Astrocyte (in vitro differentiated cells and primary cell): ENCODE data around the gene TRPV6. TPM values are rescaled to one million over a fixed set of nuclear protein-coding genes. Genes with fewer than 3 reads are reported as not detected.

Experiments
- DNase-seq: peaks from one replicate; pipeline ENCODE4 v3.0.0-alpha.2; 2010; ENCODE audit warnings: low read depth
- FAIRE-seq: peaks from 2 replicates; lab custom pipeline; 2011; peaks lifted over from hg19 to GRCh38; lab: Jason Lieb, UNC
- H2AFZ ChIP-seq: 2 replicates; pipeline ENCODE4 v1.6.0; 2012; ENCODE audit warnings: low read depth, low read length, inconsistent platforms
- H3K27ac ChIP-seq: 2 replicates; pipeline ENCODE4 v1.5.1; 2011; ENCODE audit warnings: low read depth, low read length, inconsistent platforms
- H3K27me3 ChIP-seq: 2 replicates; pipeline ENCODE4 v1.6.0; 2011; ENCODE audit warnings: low read length, inconsistent platforms; ENCODE audit not compliant: insufficient read depth
- H3K36me3 ChIP-seq: 2 replicates; pipeline ENCODE4 v1.5.1; 2011; ENCODE audit warnings: low read length, inconsistent platforms; ENCODE audit not compliant: insufficient read depth
- H3K4me1 ChIP-seq: 2 replicates; pipeline ENCODE4 v1.5.1; 2011; ENCODE audit warnings: low read length, inconsistent platforms; ENCODE audit not compliant: insufficient read depth
- H3K4me2 ChIP-seq: 2 replicates; pipeline ENCODE4 v1.6.0; 2012; ENCODE audit warnings: low read length, inconsistent platforms
- H3K4me3 ChIP-seq: 2 replicates; pipeline ENCODE4 v1.5.1; 2011; ENCODE audit warnings: low read depth, mild to moderate bottlenecking, low read length, inconsistent platforms; ENCODE audit not compliant: insufficient read depth
- H3K79me2 ChIP-seq: 2 replicates; pipeline ENCODE4 v1.6.0; 2012; ENCODE audit warnings: mild to moderate bottlenecking, low read length, inconsistent platforms; ENCODE audit not compliant: insufficient read depth
- H3K9ac ChIP-seq: 2 replicates; pipeline ENCODE4 v1.6.0; 2012; ENCODE audit warnings: mild to moderate bottlenecking, low read length, inconsistent platforms
- H3K9me3 ChIP-seq: 2 replicates; pipeline ENCODE4 v1.5.1; 2012; ENCODE audit warnings: low read depth, mild to moderate bottlenecking, low read length, inconsistent platforms; ENCODE audit not compliant: insufficient read depth
- H4K20me1 ChIP-seq: 2 replicates; pipeline ENCODE4 v1.6.0; 2012; ENCODE audit warnings: low read length, inconsistent platforms; ENCODE audit not compliant: insufficient read depth
- H3K27ac Mint-ChIP-seq: one replicate; pipeline ENCODE4 v1.8.0; 2021; ENCODE audit warnings: mild to moderate bottlenecking, mixed read lengths; ENCODE audit not compliant: unreplicated experiment
- H3K27me3 Mint-ChIP-seq: one replicate; pipeline ENCODE4 v1.8.0; 2021; ENCODE audit warnings: low read depth, mixed read lengths; ENCODE audit not compliant: unreplicated experiment
- H3K36me3 Mint-ChIP-seq: one replicate; pipeline ENCODE4 v1.8.0; 2021; ENCODE audit warnings: low read depth, mixed read lengths; ENCODE audit not compliant: unreplicated experiment
- H3K4me1 Mint-ChIP-seq: one replicate; pipeline ENCODE4 v1.8.0; 2021; ENCODE audit warnings: low read depth, mixed read lengths; ENCODE audit not compliant: unreplicated experiment
- H3K4me3 Mint-ChIP-seq: one replicate; pipeline ENCODE4 v1.8.0; 2021; ENCODE audit warnings: mild to moderate bottlenecking, moderate library complexity, mixed read lengths; ENCODE audit not compliant: unreplicated experiment
- H3K9me3 Mint-ChIP-seq: one replicate; pipeline ENCODE4 v1.8.0; 2021; ENCODE audit warnings: mild to moderate bottlenecking, mixed read lengths; ENCODE audit not compliant: unreplicated experiment
- EZH2 ChIP-seq: IDR thresholded peaks from 2 replicates; pipeline ENCODE4 v1.6.1; 2012; ENCODE audit warnings: mild to moderate bottlenecking, low read length, inconsistent platforms; ENCODE audit not compliant: insufficient read depth
- total RNA-seq: library from RNA; stranded (reverse); gene quantifications from 2 replicates; pipeline ENCODE4 v1.2.1, GENCODE V29; 2021
- TF ChIP-seq, protein P1 (sequence below): IDR thresholded peaks from 2 replicates; pipeline ENCODE4 v1.5.1; 2011; ENCODE audit warnings: low read depth, mild to moderate bottlenecking, inconsistent platforms, low read length, moderate library complexity; ENCODE audit not compliant: insufficient read depth

Gene TRPV6
- total RNA-seq, 1 donor from 2014 or later = 0.14 TPM

DNA sequence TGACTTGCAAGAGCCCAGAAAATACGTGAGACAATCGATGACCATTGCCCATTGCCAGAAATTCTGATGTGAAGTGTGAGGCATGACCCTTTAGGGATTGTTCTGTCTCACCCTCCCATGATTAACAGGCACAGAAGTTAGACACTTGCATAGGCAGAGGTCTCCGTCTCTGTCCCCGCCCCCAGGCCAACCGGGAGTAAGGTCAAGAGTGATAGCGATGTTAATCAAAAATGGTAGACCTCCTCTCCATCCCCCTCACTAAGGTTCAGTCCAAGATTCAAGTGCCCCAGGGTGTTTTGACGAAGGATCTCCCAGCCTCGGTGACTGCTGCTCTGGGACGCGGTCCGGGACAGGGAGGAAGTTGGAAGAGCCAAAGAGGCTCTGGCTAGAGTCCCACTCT, 22.7 kb upstream of the TRPV6 start:
- H3K4me1 ChIP-seq = no peaks in the 10 kb centered on the region
- no peak overlapping the region for H3K4me3 ChIP-seq
- H3K36me3 Mint-ChIP-seq = no peaks in the 10 kb centered on the region
- TF ChIP-seq, protein P1, sequence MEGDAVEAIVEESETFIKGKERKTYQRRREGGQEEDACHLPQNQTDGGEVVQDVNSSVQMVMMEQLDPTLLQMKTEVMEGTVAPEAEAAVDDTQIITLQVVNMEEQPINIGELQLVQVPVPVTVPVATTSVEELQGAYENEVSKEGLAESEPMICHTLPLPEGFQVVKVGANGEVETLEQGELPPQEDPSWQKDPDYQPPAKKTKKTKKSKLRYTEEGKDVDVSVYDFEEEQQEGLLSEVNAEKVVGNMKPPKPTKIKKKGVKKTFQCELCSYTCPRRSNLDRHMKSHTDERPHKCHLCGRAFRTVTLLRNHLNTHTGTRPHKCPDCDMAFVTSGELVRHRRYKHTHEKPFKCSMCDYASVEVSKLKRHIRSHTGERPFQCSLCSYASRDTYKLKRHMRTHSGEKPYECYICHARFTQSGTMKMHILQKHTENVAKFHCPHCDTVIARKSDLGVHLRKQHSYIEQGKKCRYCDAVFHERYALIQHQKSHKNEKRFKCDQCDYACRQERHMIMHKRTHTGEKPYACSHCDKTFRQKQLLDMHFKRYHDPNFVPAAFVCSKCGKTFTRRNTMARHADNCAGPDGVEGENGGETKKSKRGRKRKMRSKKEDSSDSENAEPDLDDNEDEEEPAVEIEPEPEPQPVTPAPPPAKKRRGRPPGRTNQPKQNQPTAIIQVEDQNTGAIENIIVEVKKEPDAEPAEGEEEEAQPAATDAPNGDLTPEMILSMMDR = no peak
- no peak for TF ChIP-seq EZH2
- no peaks in the 10 kb centered on the region for H3K4me1 Mint-ChIP-seq
- no peak overlapping the region for H3K27ac ChIP-seq
- no peaks in the 10 kb centered on the region for H3K9me3 Mint-ChIP-seq
- no peaks in the 10 kb centered on the region for H3K36me3 ChIP-seq
- H2AFZ ChIP-seq = no peak overlapping the region
- H3K27me3 ChIP-seq = no peaks in the 10 kb centered on the region
- H3K9ac ChIP-seq = no peak overlapping the region
- no peak overlapping the region for H3K4me2 ChIP-seq
- H4K20me1 ChIP-seq = no peaks in the 10 kb centered on the region
- FAIRE-seq = no peak
- H3K27ac Mint-ChIP-seq = no peak overlapping the region
- H3K79me2 ChIP-seq = no peaks in the 10 kb centered on the region
- H3K27me3 Mint-ChIP-seq = peaks cover 10% of the 10 kb centered on the region
- H3K4me3 Mint-ChIP-seq = no peak overlapping the region
- DNase-seq = no peak
- H3K9me3 ChIP-seq = peaks cover 4% of the 10 kb centered on the region

DNA sequence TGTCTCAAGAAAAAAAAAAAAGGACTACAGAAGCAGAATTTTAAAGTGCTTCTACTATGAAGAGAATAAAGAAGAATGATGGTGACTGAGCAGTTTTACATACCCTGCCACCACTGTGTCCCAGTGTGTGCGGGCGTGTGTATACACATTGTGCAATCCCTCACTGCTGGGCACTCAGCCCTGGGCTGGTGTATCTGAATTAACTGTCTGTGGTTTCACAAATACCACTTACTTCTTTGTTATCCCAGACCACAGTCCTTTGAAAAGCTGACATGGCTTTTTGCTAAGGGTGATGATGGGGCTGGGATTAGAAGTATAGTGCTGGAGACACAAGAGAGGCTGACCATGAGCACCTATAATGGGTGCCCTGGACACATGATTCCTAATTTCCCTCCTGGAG, 21.1 kb upstream of the TRPV6 start:
- H3K79me2 ChIP-seq = no peaks in the 10 kb centered on the region
- Mint-ChIP-seq H3K4me1 (no peaks in the 10 kb centered on the region), H3K27ac (no peak overlapping the region), H3K4me3 (no peak overlapping the region), H3K36me3 (no peaks in the 10 kb centered on the region), H3K9me3 (peaks cover 6% of the 10 kb centered on the region), H3K27me3 (peaks cover 13% of the 10 kb centered on the region)
- H3K4me1 ChIP-seq = no peaks in the 10 kb centered on the region
- H3K27ac ChIP-seq = no peak overlapping the region
- FAIRE-seq (no peak), DNase-seq (no peak)
- H4K20me1 ChIP-seq = no peaks in the 10 kb centered on the region
- no peak overlapping the region for H3K4me2 ChIP-seq
- H3K9me3 ChIP-seq = peaks cover 4% of the 10 kb centered on the region
- no peak overlapping the region for H3K9ac ChIP-seq
- no peak overlapping the region for H2AFZ ChIP-seq
- TF ChIP-seq EZH2 = no peak
- TF ChIP-seq, protein P1 = no peak
- H3K4me3 ChIP-seq = no peak overlapping the region
- H3K36me3 ChIP-seq = no peaks in the 10 kb centered on the region
- H3K27me3 ChIP-seq = no peaks in the 10 kb centered on the region

DNA sequence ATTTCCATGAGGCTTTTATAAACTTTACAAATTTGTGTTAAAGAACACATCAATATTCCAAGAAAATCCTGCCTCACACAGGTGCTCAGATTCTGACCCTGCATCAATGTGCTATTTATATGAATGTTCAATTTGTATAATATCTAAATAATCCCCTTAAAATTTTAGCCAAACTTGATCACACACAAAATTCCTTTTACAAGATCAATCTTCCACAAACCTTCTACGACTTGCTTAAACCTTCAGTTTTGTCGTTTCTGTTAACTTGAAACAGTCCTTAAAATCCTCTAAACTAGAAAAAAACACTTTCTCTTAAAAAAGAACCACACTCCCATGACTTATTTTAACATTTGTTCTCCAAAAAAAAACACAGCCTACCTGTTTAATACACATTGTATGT, 20.2 kb upstream of the TRPV6 start:
- Histone ChIP-seq H3K36me3 (no peaks in the 10 kb centered on the region), H3K4me3 (no peak overlapping the region), H3K4me2 (no peak overlapping the region), H3K4me1 (no peaks in the 10 kb centered on the region), H4K20me1 (no peaks in the 10 kb centered on the region), H3K9ac (no peak overlapping the region), H3K9me3 (peaks cover 4% of the 10 kb centered on the region), H3K27ac (no peak overlapping the region), H3K27me3 (no peaks in the 10 kb centered on the region), H3K79me2 (no peaks in the 10 kb centered on the region), H2AFZ (no peak overlapping the region)
- Mint-ChIP-seq H3K27ac (no peak overlapping the region), H3K27me3 (peaks cover 15% of the 10 kb centered on the region), H3K36me3 (peaks cover 4% of the 10 kb centered on the region), H3K4me1 (no peaks in the 10 kb centered on the region), H3K9me3 (peaks cover 7% of the 10 kb centered on the region), H3K4me3 (no peak overlapping the region)
- FAIRE-seq (no peak), DNase-seq (no peak)
- no peak for TF ChIP-seq EZH2
- TF ChIP-seq, protein P1 = no peak
